Liver (tissue), 9 donors: ENCODE data around the gene FAP. TPM values are rescaled to one million over a fixed set of nuclear protein-coding genes. Genes with fewer than 3 reads are reported as not detected.

Source experiments
- DNase-seq: peaks from one replicate; pipeline ENCODE4 v3.0.0-alpha.2; 2017; ENCODE audit warnings: low spot score
- H3K27ac ChIP-seq, 2 donors: one replicate each; pipeline ENCODE4 v1.7.0; 2013; ENCODE audit warnings: inconsistent platforms in 2 of 2, low read length in 2 of 2, control low read depth in 1 of 2, low read depth in 1 of 2, mild to moderate bottlenecking in 1 of 2
- H3K27me3 ChIP-seq, 4 donors: one replicate each; pipeline versions ENCODE4 v1.6.1 to v1.7.0; 2013; ENCODE audit warnings: low read length in 3 of 4, inconsistent platforms in 1 of 4, mild to moderate bottlenecking in 1 of 4, moderate library complexity in 1 of 4; ENCODE audit not compliant: control insufficient read depth in 4 of 4, insufficient read depth in 4 of 4
- H3K36me3 ChIP-seq, 4 donors: one replicate each; pipeline versions ENCODE4 v1.6.1 to v1.7.0; 2013; ENCODE audit warnings: low read length in 3 of 4, mild to moderate bottlenecking in 3 of 4, low read depth in 1 of 4, moderate library complexity in 1 of 4; ENCODE audit not compliant: control insufficient read depth in 4 of 4, insufficient read depth in 3 of 4
- H3K4me1 ChIP-seq, 4 donors: one replicate each; pipeline versions ENCODE4 v1.6.1 to v1.7.0; 2013; ENCODE audit warnings: low read length in 3 of 4, mild to moderate bottlenecking in 3 of 4, moderate library complexity in 1 of 4; ENCODE audit not compliant: control insufficient read depth in 4 of 4, insufficient read depth in 4 of 4
- H3K4me3 ChIP-seq, 3 donors: one replicate each; pipeline versions ENCODE4 v1.6.1 to v1.7.0; 2013; ENCODE audit warnings: low read length in 3 of 3, control low read depth in 1 of 3, low read depth in 1 of 3, mild to moderate bottlenecking in 1 of 3
- H3K9ac ChIP-seq, 2 donors: one replicate each; pipeline ENCODE4 v1.7.0; 2013; ENCODE audit warnings: low read length in 2 of 2, mild to moderate bottlenecking in 2 of 2, moderate library complexity in 2 of 2, control low read depth in 1 of 2, low read depth in 1 of 2
- H3K9me3 ChIP-seq, 4 donors: one replicate each; pipeline versions ENCODE4 v1.6.1 to v1.7.0; 2013; ENCODE audit warnings: low read length in 3 of 4; ENCODE audit not compliant: control insufficient read depth in 4 of 4
- CTCF ChIP-seq: fragments of 150-350 bp; IDR thresholded peaks from 2 replicates; pipeline ENCODE4 v1.5.1; 2017; ENCODE audit warnings: improper control_type of control experiment, low read depth, low read length; ENCODE audit not compliant: missing input control
- EGR1 ChIP-seq, 2 donors: IDR thresholded peaks; 2 replicates each; pipeline ENCODE4 v1.6.1; 2016 to 2018; ENCODE audit warnings: antibody characterized with exemption in 2 of 2, low read depth in 2 of 2
- FOXA1 ChIP-seq: IDR thresholded peaks from 2 replicates; pipeline ENCODE4 v1.6.1; 2016; ENCODE audit warnings: antibody characterized with exemption
- FOXA2 ChIP-seq: IDR thresholded peaks from 2 replicates; pipeline ENCODE4 v1.6.1; 2016; ENCODE audit warnings: antibody characterized with exemption
- GABPA ChIP-seq, 2 donors: IDR thresholded peaks in 1 of 2; conservative IDR thresholded peaks in 1 of 2; 2 replicates each; pipeline ENCODE4 v1.6.1; 2016; ENCODE audit warnings: antibody characterized with exemption in 2 of 2, mild to moderate bottlenecking in 1 of 2, moderate library complexity in 1 of 2
- JUND ChIP-seq, 2 donors: IDR thresholded peaks; 2 replicates each; pipeline ENCODE4 v1.6.1; 2016; ENCODE audit warnings: antibody characterized with exemption in 2 of 2
- NR2F2 ChIP-seq: IDR thresholded peaks from 2 replicates; pipeline ENCODE4 v1.6.1; 2016; ENCODE audit warnings: antibody characterized with exemption
- RAD21 ChIP-seq, 2 donors: IDR thresholded peaks; 2 replicates each; pipeline ENCODE4 v1.6.1; 2016; ENCODE audit warnings: antibody characterized with exemption in 2 of 2, mild to moderate bottlenecking in 2 of 2
- REST ChIP-seq: IDR thresholded peaks from 2 replicates; pipeline ENCODE4 v1.6.1; 2016; ENCODE audit warnings: antibody characterized with exemption, mild to moderate bottlenecking
- RXRA ChIP-seq, 2 donors: IDR thresholded peaks; 2 replicates each; pipeline ENCODE4 v1.6.1; 2017 to 2018; ENCODE audit warnings: antibody characterized with exemption in 2 of 2, mild to moderate bottlenecking in 1 of 2
- SP1 ChIP-seq: IDR thresholded peaks from 2 replicates; pipeline ENCODE4 v1.6.1; 2018; ENCODE audit warnings: antibody characterized with exemption, mild to moderate bottlenecking
- TAF1 ChIP-seq: conservative IDR thresholded peaks from 2 replicates; pipeline ENCODE4 v1.6.1; 2016; ENCODE audit warnings: antibody characterized with exemption, mild to moderate bottlenecking
- YY1 ChIP-seq: IDR thresholded peaks from 2 replicates; pipeline ENCODE4 v1.6.1; 2016; ENCODE audit warnings: antibody characterized with exemption, mild to moderate bottlenecking
- ZBTB33 ChIP-seq: IDR thresholded peaks from 2 replicates; pipeline ENCODE4 v1.6.1; 2016; ENCODE audit warnings: antibody characterized with exemption
- WGBS: extraction: QIAGEN DNeasy Blood & Tissue Kit; methylation state at CpG from one replicate; pipeline ENCODE4 v1.1.7; 2013; 5-methylcytosine and 5-hydroxymethylcytosine counted together
- polyA plus RNA-seq, 2 donors: library from polyadenylated mRNA; stranded (reverse) in 1 of 2; unstranded in 1 of 2; fragments of 200-250 nt in 1 of 2; fragments of >200 nt in 1 of 2; fragmentation: Nextera tagmentation in 1 of 2; extraction: Ambion mirVana in 1 of 2; gene quantifications; one replicate each; pipeline versions ENCODE4 v1.2.1 to v1.2.3, GENCODE V29; 2013 to 2015
- total RNA-seq, 2 donors: library from RNA; depleted of rRNA; stranded (reverse); fragments of >200 nt; gene quantifications; one replicate each; pipeline ENCODE4 v1.2.3, GENCODE V29; 2014
- donor health status: healthy.
- donor health status: healthy.
- donor health status: healthy.
- donor health status: healthy.
- donor health status: healthy.

Gene FAP
- total and polyA plus RNA-seq, 4 donors = 0.10 to 0.42 (median 0.23) TPM

GRCh38 chr2:162152147-162152546 lies 91.1 kb downstream of the FAP start, which contains the start of gene GCG:
GCG (minus strand) TSS chr2:162152247; CDS start chr2:162149178, 3,069 bp downstream.
- TF ChIP-seq EGR1 (IDR thresholded peaks at IDR 0.05; ENCODE audit: low read depth in 2 of 2) (no peak), RAD21 (IDR thresholded peaks at IDR 0.05) (no peak), RXRA (IDR thresholded peaks at IDR 0.05) (no peak), GABPA (IDR thresholded peaks at IDR 0.05 in 1 of 2, conservative IDR thresholded peaks at IDR 0.05 in 1 of 2) (no peak), JUND (IDR thresholded peaks at IDR 0.05) (no peak), REST (no peak)
- no peak within 1 kb of the TSS for H3K9ac ChIP-seq

GRCh38 chr2:162149940-162150339 lies 93.3 kb downstream of the FAP start:
- 79% methylated on average over 8 of the region's 8 CpGs for WGBS
- TF ChIP-seq RXRA (IDR thresholded peaks at IDR 0.05) (no peak), YY1 (no peak), CTCF (no peak), EGR1 (IDR thresholded peaks at IDR 0.05; ENCODE audit: low read depth in 2 of 2) (no peak), REST (no peak), RAD21 (IDR thresholded peaks at IDR 0.05) (no peak), NR2F2 (no peak), TAF1 (no peak), FOXA2 (no peak), FOXA1 (no peak), ZBTB33 (no peak), SP1 (no peak)
- H3K36me3 ChIP-seq = no peaks in the 10 kb centered on the region
- no peak overlapping the region for H3K9ac ChIP-seq
- no peak overlapping the region for H3K4me3 ChIP-seq
- no peaks in the 10 kb centered on the region for H3K4me1 ChIP-seq
- no peak for DNase-seq
- H3K27ac ChIP-seq = no peak overlapping the region
- peaks cover 0 to 8% (median 0%) of the 10 kb centered on the region in 4 donors for H3K27me3 ChIP-seq
- no peaks in the 10 kb centered on the region for H3K9me3 ChIP-seq

More at GRCh38 chr2:162152147-162152546, 91.1 kb downstream of the FAP start, which contains the start of gene GCG:
- no peak within 1 kb of the TSS for H3K4me3 ChIP-seq
- no peak for DNase-seq
- 87% methylated on average over 3 of the region's 3 CpGs for WGBS
- H3K27ac ChIP-seq = no peak within 1 kb of the TSS
- H3K27me3 ChIP-seq = peaks cover 0 to 3% (median 0%) of the 10 kb centered on the region in 4 donors
- H3K9me3 ChIP-seq = no peaks in the 10 kb centered on the region
- H3K4me1 ChIP-seq = no peaks in the 10 kb centered on the region
- no peaks in the 10 kb centered on the region for H3K36me3 ChIP-seq
